Liver (tissue), 9 donors: ENCODE results near the gene TTC33. TPM values are rescaled to one million over a fixed set of nuclear protein-coding genes. Genes with fewer than 3 reads are reported as not detected.
A peak's percentile ranks its signal among the peaks of the same experiment; 100 is the strongest.

Experiments
- DNase-seq: peaks from one replicate; pipeline ENCODE4 v3.0.0-alpha.2; 2017; ENCODE audit warnings: low spot score
- H3K27ac ChIP-seq, 2 donors: one replicate each; pipeline ENCODE4 v1.7.0; 2013; ENCODE audit warnings: inconsistent platforms in 2 of 2, low read length in 2 of 2, control low read depth in 1 of 2, low read depth in 1 of 2, mild to moderate bottlenecking in 1 of 2
- H3K27me3 ChIP-seq, 4 donors: one replicate each; pipeline versions ENCODE4 v1.6.1 to v1.7.0; 2013; ENCODE audit warnings: low read length in 3 of 4, inconsistent platforms in 1 of 4, mild to moderate bottlenecking in 1 of 4, moderate library complexity in 1 of 4; ENCODE audit not compliant: control insufficient read depth in 4 of 4, insufficient read depth in 4 of 4
- H3K36me3 ChIP-seq, 4 donors: one replicate each; pipeline versions ENCODE4 v1.6.1 to v1.7.0; 2013; ENCODE audit warnings: low read length in 3 of 4, mild to moderate bottlenecking in 3 of 4, low read depth in 1 of 4, moderate library complexity in 1 of 4; ENCODE audit not compliant: control insufficient read depth in 4 of 4, insufficient read depth in 3 of 4
- H3K4me1 ChIP-seq, 4 donors: one replicate each; pipeline versions ENCODE4 v1.6.1 to v1.7.0; 2013; ENCODE audit warnings: low read length in 3 of 4, mild to moderate bottlenecking in 3 of 4, moderate library complexity in 1 of 4; ENCODE audit not compliant: control insufficient read depth in 4 of 4, insufficient read depth in 4 of 4
- H3K4me3 ChIP-seq, 3 donors: one replicate each; pipeline versions ENCODE4 v1.6.1 to v1.7.0; 2013; ENCODE audit warnings: low read length in 3 of 3, control low read depth in 1 of 3, low read depth in 1 of 3, mild to moderate bottlenecking in 1 of 3
- H3K9ac ChIP-seq, 2 donors: one replicate each; pipeline ENCODE4 v1.7.0; 2013; ENCODE audit warnings: low read length in 2 of 2, mild to moderate bottlenecking in 2 of 2, moderate library complexity in 2 of 2, control low read depth in 1 of 2, low read depth in 1 of 2
- H3K9me3 ChIP-seq, 4 donors: one replicate each; pipeline versions ENCODE4 v1.6.1 to v1.7.0; 2013; ENCODE audit warnings: low read length in 3 of 4; ENCODE audit not compliant: control insufficient read depth in 4 of 4
- EGR1 ChIP-seq, 2 donors: IDR thresholded peaks; 2 replicates each; pipeline ENCODE4 v1.6.1; 2016 to 2018; ENCODE audit warnings: antibody characterized with exemption in 2 of 2, low read depth in 2 of 2
- FOXA1 ChIP-seq: IDR thresholded peaks from 2 replicates; pipeline ENCODE4 v1.6.1; 2016; ENCODE audit warnings: antibody characterized with exemption
- FOXA2 ChIP-seq: IDR thresholded peaks from 2 replicates; pipeline ENCODE4 v1.6.1; 2016; ENCODE audit warnings: antibody characterized with exemption
- GABPA ChIP-seq, 2 donors: IDR thresholded peaks in 1 of 2; conservative IDR thresholded peaks in 1 of 2; 2 replicates each; pipeline ENCODE4 v1.6.1; 2016; ENCODE audit warnings: antibody characterized with exemption in 2 of 2, mild to moderate bottlenecking in 1 of 2, moderate library complexity in 1 of 2
- HNF4A ChIP-seq, 2 donors: conservative IDR thresholded peaks; 2 replicates each; pipeline ENCODE4 v1.6.1; 2016; ENCODE audit warnings: antibody characterized with exemption in 2 of 2, mild to moderate bottlenecking in 2 of 2
- JUND ChIP-seq, 2 donors: IDR thresholded peaks; 2 replicates each; pipeline ENCODE4 v1.6.1; 2016; ENCODE audit warnings: antibody characterized with exemption in 2 of 2
- NR2F2 ChIP-seq: IDR thresholded peaks from 2 replicates; pipeline ENCODE4 v1.6.1; 2016; ENCODE audit warnings: antibody characterized with exemption
- RXRA ChIP-seq, 2 donors: IDR thresholded peaks; 2 replicates each; pipeline ENCODE4 v1.6.1; 2017 to 2018; ENCODE audit warnings: antibody characterized with exemption in 2 of 2, mild to moderate bottlenecking in 1 of 2
- TAF1 ChIP-seq: conservative IDR thresholded peaks from 2 replicates; pipeline ENCODE4 v1.6.1; 2016; ENCODE audit warnings: antibody characterized with exemption, mild to moderate bottlenecking
- YY1 ChIP-seq: IDR thresholded peaks from 2 replicates; pipeline ENCODE4 v1.6.1; 2016; ENCODE audit warnings: antibody characterized with exemption, mild to moderate bottlenecking
- WGBS: extraction: QIAGEN DNeasy Blood & Tissue Kit; methylation state at CpG from one replicate; pipeline ENCODE4 v1.1.7; 2013; 5-methylcytosine and 5-hydroxymethylcytosine counted together
- polyA plus RNA-seq, 2 donors: library from polyadenylated mRNA; stranded (reverse) in 1 of 2; unstranded in 1 of 2; fragments of 200-250 nt in 1 of 2; fragments of >200 nt in 1 of 2; fragmentation: Nextera tagmentation in 1 of 2; extraction: Ambion mirVana in 1 of 2; gene quantifications; one replicate each; pipeline versions ENCODE4 v1.2.1 to v1.2.3, GENCODE V29; 2013 to 2015
- total RNA-seq, 2 donors: library from RNA; depleted of rRNA; stranded (reverse); fragments of >200 nt; gene quantifications; one replicate each; pipeline ENCODE4 v1.2.3, GENCODE V29; 2014
- TF ChIP-seq, protein P1 (sequence below): fragments of 150-350 bp; IDR thresholded peaks from 2 replicates; pipeline ENCODE4 v1.5.1; 2017; ENCODE audit warnings: improper control_type of control experiment, low read depth, low read length; ENCODE audit not compliant: missing input control
- TF ChIP-seq, protein P2 (sequence below): IDR thresholded peaks from 2 replicates; pipeline ENCODE4 v1.6.1; 2016; ENCODE audit warnings: antibody characterized with exemption, mild to moderate bottlenecking
- TF ChIP-seq, protein P3 (sequence below): IDR thresholded peaks from 2 replicates; pipeline ENCODE4 v1.6.1; 2016; ENCODE audit warnings: antibody characterized with exemption
- TF ChIP-seq, protein P4 (sequence below): IDR thresholded peaks from 2 replicates; pipeline ENCODE4 v1.6.1; 2016; ENCODE audit warnings: antibody characterized with exemption
- donor health status: healthy.
- donor health status: healthy.
- donor health status: healthy.
- donor health status: healthy.
- donor health status: healthy.

TTC33 gene
- total and polyA plus RNA-seq, 4 donors = 4.3 to 12.0 (median 7.6) TPM

DNA sequence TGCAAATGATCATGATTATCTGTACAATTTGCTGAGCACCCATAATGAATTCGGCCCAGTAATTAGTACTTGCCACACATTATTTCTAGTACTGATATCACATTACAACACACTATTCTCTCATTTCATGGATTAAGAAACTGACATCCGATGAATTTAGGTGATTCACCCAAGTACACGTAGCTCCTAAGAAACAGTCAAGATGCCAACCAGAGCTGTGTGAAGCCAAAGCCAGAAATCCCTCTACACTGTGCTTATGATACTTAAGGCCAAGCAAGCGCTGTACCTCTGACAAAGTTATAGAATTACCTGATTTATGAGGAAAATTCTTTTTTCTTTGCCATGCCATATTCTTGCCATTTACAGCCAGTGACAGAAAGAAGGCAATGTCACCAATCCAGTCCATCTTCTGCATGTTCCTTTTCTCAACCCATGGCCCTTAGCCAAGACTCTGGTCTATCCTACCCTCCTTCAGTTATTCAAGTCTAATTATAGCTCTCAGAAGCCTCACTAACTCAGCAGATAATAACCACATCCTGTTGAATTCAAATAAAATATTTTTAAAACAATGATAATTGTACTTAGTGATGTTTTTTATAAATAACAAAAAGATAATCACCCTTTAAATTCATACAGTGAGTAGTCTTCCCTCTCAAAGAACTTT lies 150.3 kb downstream of the TTC33 start (continued):
- TF ChIP-seq, protein P1, sequence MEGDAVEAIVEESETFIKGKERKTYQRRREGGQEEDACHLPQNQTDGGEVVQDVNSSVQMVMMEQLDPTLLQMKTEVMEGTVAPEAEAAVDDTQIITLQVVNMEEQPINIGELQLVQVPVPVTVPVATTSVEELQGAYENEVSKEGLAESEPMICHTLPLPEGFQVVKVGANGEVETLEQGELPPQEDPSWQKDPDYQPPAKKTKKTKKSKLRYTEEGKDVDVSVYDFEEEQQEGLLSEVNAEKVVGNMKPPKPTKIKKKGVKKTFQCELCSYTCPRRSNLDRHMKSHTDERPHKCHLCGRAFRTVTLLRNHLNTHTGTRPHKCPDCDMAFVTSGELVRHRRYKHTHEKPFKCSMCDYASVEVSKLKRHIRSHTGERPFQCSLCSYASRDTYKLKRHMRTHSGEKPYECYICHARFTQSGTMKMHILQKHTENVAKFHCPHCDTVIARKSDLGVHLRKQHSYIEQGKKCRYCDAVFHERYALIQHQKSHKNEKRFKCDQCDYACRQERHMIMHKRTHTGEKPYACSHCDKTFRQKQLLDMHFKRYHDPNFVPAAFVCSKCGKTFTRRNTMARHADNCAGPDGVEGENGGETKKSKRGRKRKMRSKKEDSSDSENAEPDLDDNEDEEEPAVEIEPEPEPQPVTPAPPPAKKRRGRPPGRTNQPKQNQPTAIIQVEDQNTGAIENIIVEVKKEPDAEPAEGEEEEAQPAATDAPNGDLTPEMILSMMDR = no peak
- TF ChIP-seq FOXA2 = no peak
- no peak for TF ChIP-seq EGR1 (IDR thresholded peaks at IDR 0.05; ENCODE audit: low read depth in 2 of 2)
- TF ChIP-seq FOXA1 = no peak

DNA sequence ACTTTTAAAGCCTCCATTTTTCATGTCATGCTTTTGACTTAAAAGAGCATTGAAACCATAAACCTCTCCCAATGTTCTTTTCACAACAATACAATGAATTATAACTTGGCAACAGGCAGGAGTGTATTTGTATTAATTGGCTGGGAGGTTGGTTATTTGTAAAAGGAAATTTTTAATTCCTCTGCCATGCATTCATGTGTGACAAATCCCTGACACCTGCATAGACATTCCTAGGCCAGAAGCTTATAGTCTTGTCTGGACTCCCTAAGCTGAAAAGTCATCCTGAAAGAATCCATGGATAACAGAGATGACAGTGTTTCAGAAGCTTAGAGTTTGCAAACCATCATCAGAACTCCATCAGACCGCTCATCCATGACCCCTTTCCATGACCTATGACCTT lies 152.4 kb downstream of the TTC33 start:
- Histone ChIP-seq H3K27ac (no peak overlapping the region), H3K9ac (no peak overlapping the region)
- WGBS = 94% methylated on average over 1 of the region's 1 CpG

DNA sequence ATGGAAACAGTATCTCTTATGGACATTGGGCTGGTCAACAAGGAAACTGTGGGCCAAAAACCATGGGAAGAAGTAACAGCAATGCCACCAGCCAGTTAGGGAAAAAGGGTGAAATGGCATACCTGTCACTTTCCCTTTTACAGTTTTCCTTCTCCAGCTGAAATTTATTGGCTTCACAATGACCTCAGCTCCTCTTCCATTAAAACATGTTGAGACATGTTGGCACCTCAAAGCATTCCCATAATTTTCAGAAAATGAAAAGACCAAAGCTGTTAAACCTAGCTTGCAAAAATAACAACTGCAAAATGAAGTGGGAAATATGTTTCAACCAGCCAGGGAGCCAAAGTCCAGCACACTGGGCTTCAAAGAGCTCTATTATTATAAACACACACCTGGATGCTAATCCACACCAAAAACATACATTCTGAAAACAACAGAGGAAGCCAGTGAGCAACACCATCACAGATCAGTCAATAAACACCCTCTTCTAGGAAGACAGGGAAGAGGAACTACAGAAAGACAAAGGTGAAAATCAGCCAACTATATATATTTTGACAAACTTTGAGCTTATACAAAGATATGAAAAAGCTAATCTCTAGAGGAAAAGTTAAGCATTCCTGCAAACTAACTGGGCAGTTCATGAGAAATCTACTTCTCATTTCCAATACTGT lies 154.4 kb downstream of the TTC33 start:
- H3K27ac ChIP-seq = no peak overlapping the region
- TF ChIP-seq, protein P2, sequence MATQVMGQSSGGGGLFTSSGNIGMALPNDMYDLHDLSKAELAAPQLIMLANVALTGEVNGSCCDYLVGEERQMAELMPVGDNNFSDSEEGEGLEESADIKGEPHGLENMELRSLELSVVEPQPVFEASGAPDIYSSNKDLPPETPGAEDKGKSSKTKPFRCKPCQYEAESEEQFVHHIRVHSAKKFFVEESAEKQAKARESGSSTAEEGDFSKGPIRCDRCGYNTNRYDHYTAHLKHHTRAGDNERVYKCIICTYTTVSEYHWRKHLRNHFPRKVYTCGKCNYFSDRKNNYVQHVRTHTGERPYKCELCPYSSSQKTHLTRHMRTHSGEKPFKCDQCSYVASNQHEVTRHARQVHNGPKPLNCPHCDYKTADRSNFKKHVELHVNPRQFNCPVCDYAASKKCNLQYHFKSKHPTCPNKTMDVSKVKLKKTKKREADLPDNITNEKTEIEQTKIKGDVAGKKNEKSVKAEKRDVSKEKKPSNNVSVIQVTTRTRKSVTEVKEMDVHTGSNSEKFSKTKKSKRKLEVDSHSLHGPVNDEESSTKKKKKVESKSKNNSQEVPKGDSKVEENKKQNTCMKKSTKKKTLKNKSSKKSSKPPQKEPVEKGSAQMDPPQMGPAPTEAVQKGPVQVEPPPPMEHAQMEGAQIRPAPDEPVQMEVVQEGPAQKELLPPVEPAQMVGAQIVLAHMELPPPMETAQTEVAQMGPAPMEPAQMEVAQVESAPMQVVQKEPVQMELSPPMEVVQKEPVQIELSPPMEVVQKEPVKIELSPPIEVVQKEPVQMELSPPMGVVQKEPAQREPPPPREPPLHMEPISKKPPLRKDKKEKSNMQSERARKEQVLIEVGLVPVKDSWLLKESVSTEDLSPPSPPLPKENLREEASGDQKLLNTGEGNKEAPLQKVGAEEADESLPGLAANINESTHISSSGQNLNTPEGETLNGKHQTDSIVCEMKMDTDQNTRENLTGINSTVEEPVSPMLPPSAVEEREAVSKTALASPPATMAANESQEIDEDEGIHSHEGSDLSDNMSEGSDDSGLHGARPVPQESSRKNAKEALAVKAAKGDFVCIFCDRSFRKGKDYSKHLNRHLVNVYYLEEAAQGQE = no peak
- no peak for TF ChIP-seq YY1
- no peak for TF ChIP-seq GABPA (IDR thresholded peaks at IDR 0.05 in 1 of 2, conservative IDR thresholded peaks at IDR 0.05 in 1 of 2)
- no peak for TF ChIP-seq JUND (IDR thresholded peaks at IDR 0.05)
- no peak for TF ChIP-seq FOXA1
- no peak for TF ChIP-seq TAF1
- TF ChIP-seq HNF4A (conservative IDR thresholded peaks at IDR 0.05) = no peak
- no peak for TF ChIP-seq EGR1 (IDR thresholded peaks at IDR 0.05; ENCODE audit: low read depth in 2 of 2)

More for the DNA sequence above, 152.4 kb downstream of the TTC33 start:
- no peaks in the 10 kb centered on the region for H3K9me3 ChIP-seq
- no peak for DNase-seq
- H3K4me1 ChIP-seq = no peaks in the 10 kb centered on the region
- TF ChIP-seq TAF1 (no peak), NR2F2 (peak; percentile 17), RXRA (IDR thresholded peaks at IDR 0.05) (no peak), YY1 (no peak), GABPA (IDR thresholded peaks at IDR 0.05 in 1 of 2, conservative IDR thresholded peaks at IDR 0.05 in 1 of 2) (no peak), FOXA1 (no peak)
- TF ChIP-seq, protein P3, sequence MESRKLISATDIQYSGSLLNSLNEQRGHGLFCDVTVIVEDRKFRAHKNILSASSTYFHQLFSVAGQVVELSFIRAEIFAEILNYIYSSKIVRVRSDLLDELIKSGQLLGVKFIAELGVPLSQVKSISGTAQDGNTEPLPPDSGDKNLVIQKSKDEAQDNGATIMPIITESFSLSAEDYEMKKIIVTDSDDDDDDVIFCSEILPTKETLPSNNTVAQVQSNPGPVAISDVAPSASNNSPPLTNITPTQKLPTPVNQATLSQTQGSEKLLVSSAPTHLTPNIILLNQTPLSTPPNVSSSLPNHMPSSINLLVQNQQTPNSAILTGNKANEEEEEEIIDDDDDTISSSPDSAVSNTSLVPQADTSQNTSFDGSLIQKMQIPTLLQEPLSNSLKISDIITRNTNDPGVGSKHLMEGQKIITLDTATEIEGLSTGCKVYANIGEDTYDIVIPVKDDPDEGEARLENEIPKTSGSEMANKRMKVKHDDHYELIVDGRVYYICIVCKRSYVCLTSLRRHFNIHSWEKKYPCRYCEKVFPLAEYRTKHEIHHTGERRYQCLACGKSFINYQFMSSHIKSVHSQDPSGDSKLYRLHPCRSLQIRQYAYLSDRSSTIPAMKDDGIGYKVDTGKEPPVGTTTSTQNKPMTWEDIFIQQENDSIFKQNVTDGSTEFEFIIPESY = no peak
- TF ChIP-seq, protein P4, sequence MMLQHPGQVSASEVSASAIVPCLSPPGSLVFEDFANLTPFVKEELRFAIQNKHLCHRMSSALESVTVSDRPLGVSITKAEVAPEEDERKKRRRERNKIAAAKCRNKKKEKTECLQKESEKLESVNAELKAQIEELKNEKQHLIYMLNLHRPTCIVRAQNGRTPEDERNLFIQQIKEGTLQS = no peak
- H3K27me3 ChIP-seq = peaks cover 0 to 2% (median 0%) of the 10 kb centered on the region in 4 donors
- no peaks in the 10 kb centered on the region for H3K36me3 ChIP-seq
- H3K4me3 ChIP-seq = no peak overlapping the region

More for the DNA sequence above, 154.4 kb downstream of the TTC33 start:
- Histone ChIP-seq H3K9ac (no peak overlapping the region), H3K36me3 (no peaks in the 10 kb centered on the region), H3K9me3 (no peaks in the 10 kb centered on the region), H3K27me3 (no peaks in the 10 kb centered on the region), H3K4me3 (no peak overlapping the region), H3K4me1 (no peaks in the 10 kb centered on the region)
- no peak for DNase-seq
